Placental epithelial cell (primary cell): ENCODE data around the gene ZNF564. TPM values are rescaled to one million over a fixed set of nuclear protein-coding genes. Genes with fewer than 3 reads are reported as not detected.

Experiments used
- small RNA-seq: library from RNA; depleted of rRNA; stranded (forward); fragments of <200 nt; gene quantifications from one replicate; pipeline ENCODE3, GENCODE V24; 2012
- total RNA-seq: library from RNA; depleted of rRNA; stranded (reverse); fragments of >200 nt; gene quantifications from 2 replicates; pipeline ENCODE4 v1.2.3, GENCODE V29; 2012

ZNF564 gene
- 8.7 and 12.6 TPM in 2 replicates for total RNA-seq

GRCh38 chr19:12551060-12551832, at the start of gene ZNF564:
Gene ZNF564, minus strand, starts transcription at chr19:12551482. Its CDS starts 150 bp downstream, at chr19:12551332.

DNA sequence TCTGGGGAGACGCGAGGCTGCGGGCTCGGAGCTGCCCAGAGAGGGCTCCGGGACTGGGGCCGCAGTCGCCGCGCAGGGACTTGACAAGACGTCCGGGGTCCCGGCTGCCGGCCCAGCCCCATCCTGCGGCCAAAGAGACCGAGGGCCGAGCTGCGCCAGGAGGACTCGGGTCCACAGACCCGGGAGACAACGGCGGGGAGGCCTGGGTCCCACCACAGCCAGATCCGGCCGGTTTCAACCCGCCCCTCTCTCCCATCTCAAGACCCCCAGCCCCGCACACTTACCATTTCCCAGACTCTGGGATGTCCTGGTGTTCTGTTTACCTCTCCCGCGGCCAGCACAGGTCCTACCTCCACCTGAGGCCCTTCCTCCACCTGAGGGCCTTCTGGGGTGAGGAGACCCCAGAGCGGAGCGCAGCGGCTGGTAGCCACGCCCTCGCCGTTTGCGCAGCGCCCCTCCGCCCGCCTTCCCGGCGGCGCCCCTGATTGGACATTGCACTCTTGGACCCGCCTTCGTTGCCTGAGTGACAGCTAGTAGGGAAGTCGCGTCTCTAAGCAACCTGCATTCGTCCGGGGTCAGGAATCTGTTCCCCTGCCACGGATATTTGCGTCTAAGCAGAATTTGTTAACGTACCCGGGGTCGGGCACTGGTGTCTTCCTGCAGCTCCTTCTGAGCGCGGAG, 66.8 kb downstream of the ZNF564 start, which contains the start of gene ZNF709:
Gene ZNF709 (minus strand): TSS at position 446 of the 681 bp plus-strand sequence. CDS start 159 bp downstream, at position 287.

Small RNA genes lying within 50 kb of the gene (small RNA-seq; reads per million reads assigned to genes)
- not detected for gene MTCO1P27
- not detected for gene PPIAP20

Other genes with a start within 250 kb of the ZNF564 start
- gene ZNF563, start 217.8 kb downstream of the ZNF564 start, total RNA-seq, result 4.1 and 4.7 TPM in 2 replicates
- 2.8 and 5.1 TPM in 2 replicates for gene ZNF442, start 185.8 kb downstream of the ZNF564 start, total RNA-seq
- gene ZNF799, start 150.2 kb downstream of the ZNF564 start, total RNA-seq, result 4.9 and 5.1 TPM in 2 replicates
- gene ZNF443, start 110.5 kb downstream of the ZNF564 start, total RNA-seq, result 4.1 and 9.0 TPM in 2 replicates
- gene ZNF709, start 66.7 kb downstream of the ZNF564 start, total RNA-seq, result 5.1 and 6.7 TPM in 2 replicates
- gene ZNF490, start 59.3 kb upstream of the ZNF564 start, total RNA-seq, result 8.9 and 9.4 TPM in 2 replicates
- 12.6 and 14.0 TPM in 2 replicates for gene ZNF791, start 59.4 kb upstream of the ZNF564 start, total RNA-seq
- 41.6 and 50.6 TPM in 2 replicates for gene MAN2B1, start 115.3 kb upstream of the ZNF564 start, total RNA-seq
- gene WDR83, start 115.3 kb upstream of the ZNF564 start, total RNA-seq, result 9.0 and 9.1 TPM in 2 replicates
- 59.3 and 66.4 TPM in 2 replicates for gene DHPS, start 130.4 kb upstream of the ZNF564 start, total RNA-seq
- gene GNG14, start 136.5 kb upstream of the ZNF564 start, total RNA-seq, result not detected in 2 replicates
- gene FBXW9, start 145.1 kb upstream of the ZNF564 start, total RNA-seq, result 15.7 and 19.8 TPM in 2 replicates
- 39.5 and 59.7 TPM in 2 replicates for gene TNPO2, start 172.4 kb upstream of the ZNF564 start, total RNA-seq
- 111 and 226 TPM in 2 replicates for gene TRIR, start 183.2 kb upstream of the ZNF564 start, total RNA-seq
- 76.6 and 122 TPM in 2 replicates for gene GET3, start 186.0 kb upstream of the ZNF564 start, total RNA-seq
- gene BEST2, start 200.3 kb upstream of the ZNF564 start, total RNA-seq, result not detected in 2 replicates
- 24.1 and 41.6 TPM in 2 replicates for gene HOOK2, start 224.1 kb upstream of the ZNF564 start, total RNA-seq
- gene JUNB, start 240.0 kb upstream of the ZNF564 start, total RNA-seq, result 91.9 and 180 TPM in 2 replicates